ENCODE measurements around the gene CDC23. TPM values are rescaled to one million over a fixed set of nuclear protein-coding genes. Genes with fewer than 3 reads are reported as not detected.

The CDC23 gene
- total and polyA plus RNA-seq, 7 donors = 7.2 to 15.0 (median 13.4) TPM

- DNase-seq (no peak), ATAC-seq (no peak)
- H3K4me1 ChIP-seq = no peaks in the 10 kb centered on the region
- peaks cover 11 to 94% of the 10 kb centered on the region in 2 donors for H3K36me3 ChIP-seq (ENCODE audit: insufficient read depth in 1 of 2, low read depth in 1 of 2)
- WGBS, 3 donors = 84 to 90% (median 87%) methylated on average over 3 of the region's 3 CpGs
- intact Hi-C loops (cut with DNase I) = no loop called here
- H3K27ac ChIP-seq = no peak overlapping the region
- no peaks in the 10 kb centered on the region for H3K27me3 ChIP-seq (ENCODE audit: insufficient read depth in 3 of 3, low read length in 2 of 3)
- TF ChIP-seq CTCF (IDR thresholded peaks at IDR 0.05) = no peak
- H3K4me3 ChIP-seq = no peak overlapping the region
- no peaks in the 10 kb centered on the region for H3K9me3 ChIP-seq
Observed at GRCh38 chr5:138192826-138193225, 20.3 kb downstream of the CDC23 start.

- DNase-seq = no peak
- H3K27me3 ChIP-seq (ENCODE audit: insufficient read depth in 3 of 3, low read length in 2 of 3) = no peaks in the 10 kb centered on the region
- intact Hi-C loops (cut with DNase I) = no loop called here
- WGBS, 3 donors = 78 to 89% (median 87%) methylated on average over 3 of the region's 3 CpGs
- no peak for TF ChIP-seq CTCF (IDR thresholded peaks at IDR 0.05)
- no peak overlapping the region for H3K27ac ChIP-seq
- no peak for ATAC-seq
- H3K9me3 ChIP-seq = no peaks in the 10 kb centered on the region
- no peaks in the 10 kb centered on the region for H3K4me1 ChIP-seq
- H3K36me3 ChIP-seq (ENCODE audit: insufficient read depth in 1 of 2, low read depth in 1 of 2) = peaks cover 10 to 99% of the 10 kb centered on the region in 2 donors
- no peak overlapping the region for H3K4me3 ChIP-seq
Observed at GRCh38 chr5:138188626-138189025, 24.5 kb downstream of the CDC23 start.

GRCh38 chr5:138186002-138186447 lies 27.1 kb downstream of the CDC23 start:
- no peak for ATAC-seq
- Histone ChIP-seq H3K4me3 (no peak overlapping the region), H3K4me1 (no peaks in the 10 kb centered on the region), H3K27ac (no peak overlapping the region), H3K9me3 (no peaks in the 10 kb centered on the region), H3K36me3 (ENCODE audit: insufficient read depth in 1 of 2, low read depth in 1 of 2) (peaks cover 6 to 73% of the 10 kb centered on the region in 2 donors), H3K27me3 (ENCODE audit: insufficient read depth in 3 of 3, low read length in 2 of 3) (no peaks in the 10 kb centered on the region)
- intact Hi-C loops (cut with DNase I) = no loop called here
- TF ChIP-seq CTCF (IDR thresholded peaks at IDR 0.05) = no peak
- DNase-seq = no peak
- 90 to 95% (median 91%) methylated on average over 2 of the region's 2 CpGs for WGBS, 3 donors

- Histone ChIP-seq H3K27me3 (ENCODE audit: insufficient read depth in 3 of 3, low read length in 2 of 3) (no peaks in the 10 kb centered on the region), H3K4me3 (no peak overlapping the region), H3K9me3 (no peaks in the 10 kb centered on the region), H3K27ac (no peak overlapping the region), H3K4me1 (peaks cover 5% of the 10 kb centered on the region), H3K36me3 (ENCODE audit: insufficient read depth in 1 of 2, low read depth in 1 of 2) (peaks cover 2 to 41% of the 10 kb centered on the region in 2 donors)
- no peak for ATAC-seq
- whole genome bisulfite sequencing, 3 donors = 73 to 91% (median 84%) methylated on average over 6 of the region's 6 CpGs
- TF ChIP-seq CTCF (IDR thresholded peaks at IDR 0.05) = no peak
- no peak for DNase-seq
- intact Hi-C loops (cut with DNase I) = loop anchor here in 1 of 2 donors (5.0 kb wide), 1 partner anchor 379 kb away; no protein-coding TSS in a partner anchor
Observed at GRCh38 chr5:138182808-138183207, 30.3 kb downstream of the CDC23 start.

GRCh38 chr5:138180841-138181240 lies 32.3 kb downstream of the CDC23 start:
- no peak overlapping the region for H3K27ac ChIP-seq
- H3K36me3 ChIP-seq (ENCODE audit: insufficient read depth in 1 of 2, low read depth in 1 of 2) = peaks cover 0 to 36% of the 10 kb centered on the region in 2 donors
- TF ChIP-seq CTCF (IDR thresholded peaks at IDR 0.05) = no peak
- intact Hi-C loops (cut with DNase I) = loop anchor here in 1 of 2 donors (5.0 kb wide), 1 partner anchor 381 kb away; no protein-coding TSS in a partner anchor
- ATAC-seq (no peak), DNase-seq (no peak)
- H3K9me3 ChIP-seq = no peaks in the 10 kb centered on the region
- H3K4me3 ChIP-seq = no peak overlapping the region
- 94 to 96% (median 94%) methylated on average over 5 of the region's 5 CpGs for WGBS, 3 donors
- no peaks in the 10 kb centered on the region for H3K27me3 ChIP-seq (ENCODE audit: insufficient read depth in 3 of 3, low read length in 2 of 3)
- H3K4me1 ChIP-seq = peaks cover 12% of the 10 kb centered on the region

Measured in psoas muscle (tissue), 8 donors.